HG02798 (cell line): ENCODE measurements around the gene PRSS8.
"Not testable (repeated sequence)": the region's sequence is repeated elsewhere in the genome, so short reads cannot be mapped to it uniquely, and the experiment has no call there.

Experiments
- ATAC-seq: cut with Tn5 transposase; IDR thresholded peaks from one replicate; pipeline ENCODE4 v1.9.1; 2021; ENCODE audit warnings: mild to moderate bottlenecking; ENCODE audit not compliant: unreplicated experiment, poor library complexity

The PRSS8 gene

DNA sequence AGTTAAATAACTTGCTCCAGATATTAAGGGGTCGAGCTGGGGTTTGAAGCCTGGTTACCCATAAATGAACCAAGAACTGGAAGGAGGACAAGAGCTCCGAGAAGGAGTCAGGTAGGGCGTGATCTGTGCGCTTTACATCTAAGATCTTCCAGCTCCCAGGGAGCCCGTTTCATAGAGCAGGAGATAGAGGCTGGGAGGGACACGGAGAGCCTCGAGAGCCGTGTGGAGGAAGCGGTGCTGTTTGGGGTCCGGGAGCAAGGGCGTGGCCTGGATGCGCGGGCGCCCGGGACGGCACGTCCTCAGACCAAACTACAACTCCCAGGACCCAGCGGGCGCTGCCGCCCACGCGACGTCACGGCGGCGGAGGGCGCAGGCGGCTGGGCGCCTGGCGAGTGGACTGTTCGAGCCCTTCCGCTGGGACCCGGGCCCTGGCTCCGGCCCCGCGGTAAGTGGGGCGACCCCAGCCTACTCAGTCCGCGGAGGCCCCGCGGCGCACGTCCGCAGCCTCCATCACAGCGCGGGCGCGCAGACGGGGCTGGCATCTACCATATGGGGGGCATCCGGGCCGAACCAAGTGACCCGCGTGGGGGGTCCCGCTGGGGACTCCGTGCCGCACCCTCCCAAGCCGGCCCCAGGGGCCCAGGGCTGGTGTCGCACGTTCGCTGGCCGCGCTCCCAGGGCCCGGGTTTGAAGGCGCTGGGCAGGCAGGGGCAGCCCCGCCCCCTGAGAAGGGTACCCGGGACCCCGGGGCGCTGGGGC lies 27.3 kb downstream of the PRSS8 start, which contains the start of gene BCKDK:
Gene BCKDK, plus strand, starts transcription at position 352 of the 759 bp plus-strand sequence. CDS start 838 bp downstream, outside the sequence.
- ATAC-seq: peak; percentile 85

GRCh38 chr16:31107465-31107867 lies 28.1 kb downstream of the PRSS8 start:
- ATAC-seq: peak; percentile 63

DNA sequence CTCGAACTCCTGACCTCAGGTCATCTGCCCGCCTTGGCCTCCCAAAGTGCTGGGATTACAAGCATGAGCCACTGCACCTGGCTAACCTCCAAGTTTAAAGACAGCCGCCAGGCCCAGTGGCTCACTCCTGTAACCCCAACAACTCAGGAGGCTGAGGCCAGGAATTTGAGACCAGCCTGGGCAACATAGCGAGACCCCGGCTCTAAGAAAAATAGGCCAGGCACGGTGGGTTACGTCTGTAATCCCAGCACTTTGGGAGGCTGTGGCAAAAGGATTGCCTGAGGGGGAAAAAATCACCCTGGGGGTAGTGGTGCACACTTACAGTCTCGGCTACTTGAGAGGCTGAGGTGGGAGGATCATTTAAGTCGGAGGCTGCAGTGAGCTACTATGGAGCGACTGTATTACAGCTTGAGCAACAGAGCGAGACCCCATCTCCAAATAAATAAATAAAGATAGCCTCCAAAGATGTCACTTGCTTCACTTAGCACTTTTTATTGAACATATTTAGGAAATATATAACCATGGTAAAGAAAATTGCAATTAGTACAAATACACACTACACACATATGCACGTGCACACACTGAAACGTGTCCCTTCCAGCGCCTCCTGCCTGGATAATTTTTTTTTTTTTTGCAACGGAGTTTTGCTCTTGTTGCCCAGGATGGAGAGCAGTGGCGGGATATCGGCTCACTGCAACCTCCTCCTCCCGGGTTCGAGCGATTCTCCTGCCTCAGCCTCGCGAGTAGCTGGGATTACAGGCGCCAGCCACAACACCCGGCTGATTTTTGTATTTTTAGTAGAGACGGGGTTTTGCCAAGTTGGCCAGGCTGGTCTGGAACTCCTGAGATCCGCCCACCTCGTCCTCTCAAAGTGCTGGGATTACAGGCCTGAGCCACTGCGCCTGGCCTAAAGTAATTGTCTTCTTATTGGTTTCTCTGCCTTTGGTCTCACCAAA lies 28.7 kb downstream of the PRSS8 start:
- no peak for ATAC-seq

DNA sequence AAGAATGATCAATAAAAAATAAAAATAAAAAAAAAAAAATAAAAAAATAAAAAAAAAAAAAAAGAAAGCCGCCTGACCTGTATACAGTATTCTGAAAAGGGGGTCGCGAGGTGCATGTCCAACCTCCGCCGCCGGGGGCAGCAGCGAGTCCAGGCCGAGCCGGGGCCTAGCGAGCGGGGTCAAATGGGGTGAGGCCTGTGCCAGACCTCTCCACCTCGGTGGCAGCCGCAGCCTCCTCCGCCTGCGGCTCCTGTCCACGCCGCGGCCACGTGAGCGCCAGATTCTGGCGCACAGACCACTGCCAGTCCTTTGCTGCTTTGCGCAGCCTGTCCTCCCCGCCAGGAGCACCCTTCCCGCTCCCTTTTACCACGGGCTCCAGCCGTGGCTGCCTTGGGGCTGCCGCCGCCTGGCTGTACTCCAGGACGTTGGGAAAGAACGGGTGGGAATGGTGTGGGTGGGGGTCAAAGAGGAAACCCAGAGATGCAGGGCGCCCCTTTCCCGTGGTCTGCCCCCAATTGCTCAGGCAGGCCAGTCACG lies 29.8 kb downstream of the PRSS8 start:
- ATAC-seq: no peak

- ATAC-seq: not testable (repeated sequence)
Observed at GRCh38 chr16:31100876-31101641, 34.5 kb downstream of the PRSS8 start.

DNA sequence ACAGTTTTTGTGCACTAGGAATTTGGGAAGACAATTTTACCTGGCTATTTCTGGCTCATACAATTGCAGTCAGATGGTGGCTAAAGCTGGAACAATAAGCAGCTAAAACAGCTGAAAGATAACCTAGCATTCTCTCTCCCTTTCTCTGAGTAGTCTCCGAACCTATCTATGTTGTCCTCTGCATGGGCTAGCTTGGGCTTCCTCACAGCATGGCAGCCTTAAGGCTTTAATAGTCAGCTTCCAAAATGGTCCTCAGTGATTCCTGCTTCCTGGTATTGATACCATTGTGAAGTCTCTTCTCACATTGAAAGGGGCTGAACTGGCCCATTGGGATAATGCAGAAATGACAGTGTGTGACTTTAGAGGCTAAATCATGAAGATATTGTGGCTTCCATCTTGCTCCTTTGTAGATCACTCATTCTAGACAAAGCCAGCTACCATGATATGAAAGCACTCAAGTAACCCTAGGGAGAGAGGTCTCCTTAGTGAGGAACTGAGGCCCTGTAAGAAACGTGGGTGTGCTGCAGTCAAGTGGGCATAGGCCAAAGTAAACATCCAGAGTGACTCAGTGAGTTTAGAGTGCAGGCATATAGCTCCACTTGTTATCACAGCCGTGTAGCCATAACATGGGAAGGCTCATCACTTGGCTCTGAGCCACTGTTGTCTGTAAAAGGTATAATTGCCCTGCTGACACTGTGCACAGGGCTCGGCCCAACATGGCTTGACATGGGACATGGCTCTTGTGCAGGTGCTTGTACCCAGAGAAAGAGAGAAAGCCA lies 35.5 kb downstream of the PRSS8 start:
- no peak for ATAC-seq

DNA sequence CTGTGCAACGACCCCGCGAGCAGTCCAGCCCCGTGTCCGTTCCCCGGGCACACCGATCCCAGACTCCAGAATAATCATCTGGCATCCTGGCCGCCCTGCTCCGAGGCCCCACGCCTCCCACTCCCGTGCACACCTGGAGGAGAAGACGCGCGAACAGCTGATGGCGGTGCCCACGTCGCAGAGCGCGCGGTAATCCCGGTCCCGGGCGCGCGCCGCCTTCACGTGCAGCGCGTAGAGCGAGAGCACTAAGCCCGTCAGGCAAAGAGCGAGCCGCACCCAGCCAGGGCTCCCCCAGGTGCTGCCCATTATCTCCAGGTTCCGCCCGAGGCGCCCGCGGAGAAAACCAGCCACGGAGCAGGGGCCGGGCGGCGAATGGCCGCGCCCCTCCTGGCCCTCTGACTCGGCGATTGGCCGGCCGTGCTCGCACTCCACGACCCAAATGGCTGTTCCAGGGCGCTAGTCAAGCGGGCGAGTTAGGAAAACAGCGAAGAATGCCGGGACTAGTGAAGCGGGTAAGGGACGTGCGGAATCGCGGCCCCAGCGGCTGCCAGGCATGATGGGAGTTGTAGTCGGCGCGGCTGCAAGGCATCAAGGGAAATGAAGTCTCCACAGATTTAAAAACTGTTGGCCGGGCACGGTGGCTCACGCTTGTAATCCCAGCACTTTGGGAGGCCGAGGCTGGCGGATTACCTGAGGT lies 41.0 kb downstream of the PRSS8 start, which contains the start of gene VKORC1:
Gene VKORC1, minus strand, starts transcription at position 374 of the 697 bp plus-strand sequence. Its CDS starts 68 bp downstream, at position 306.
- peak; percentile 86 for ATAC-seq

- no peak for ATAC-seq
Observed at GRCh38 chr16:31094088-31094423, 41.5 kb downstream of the PRSS8 start.

- no peak for ATAC-seq
Observed at GRCh38 chr16:31093132-31093703, 42.3 kb downstream of the PRSS8 start.

GRCh38 chr16:31092330-31092729 lies 43.2 kb downstream of the PRSS8 start:
- ATAC-seq: no peak

- ATAC-seq: no peak
Observed at GRCh38 chr16:31090540-31090939, 45.0 kb downstream of the PRSS8 start.

DNA sequence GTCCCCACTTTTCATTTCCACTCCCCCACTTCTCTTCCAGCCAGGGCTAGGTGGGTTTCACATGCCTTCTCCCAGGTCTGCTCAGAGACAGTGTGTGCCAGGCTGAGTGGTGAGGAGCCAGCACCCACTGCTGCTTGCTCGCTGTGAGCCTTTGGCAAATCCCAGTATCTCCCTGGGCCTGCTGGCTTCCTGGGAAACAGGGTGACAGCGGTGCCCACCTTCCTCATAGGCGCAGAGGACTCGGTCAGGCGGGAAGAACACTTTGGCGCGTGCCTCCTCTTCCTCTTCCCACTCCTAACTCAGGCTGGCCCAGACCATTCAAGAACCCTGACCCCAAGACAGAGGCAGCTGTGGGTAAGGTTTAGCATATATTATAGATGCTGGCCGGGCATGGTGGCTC lies 46.3 kb downstream of the PRSS8 start:
- ATAC-seq: no peak

DNA sequence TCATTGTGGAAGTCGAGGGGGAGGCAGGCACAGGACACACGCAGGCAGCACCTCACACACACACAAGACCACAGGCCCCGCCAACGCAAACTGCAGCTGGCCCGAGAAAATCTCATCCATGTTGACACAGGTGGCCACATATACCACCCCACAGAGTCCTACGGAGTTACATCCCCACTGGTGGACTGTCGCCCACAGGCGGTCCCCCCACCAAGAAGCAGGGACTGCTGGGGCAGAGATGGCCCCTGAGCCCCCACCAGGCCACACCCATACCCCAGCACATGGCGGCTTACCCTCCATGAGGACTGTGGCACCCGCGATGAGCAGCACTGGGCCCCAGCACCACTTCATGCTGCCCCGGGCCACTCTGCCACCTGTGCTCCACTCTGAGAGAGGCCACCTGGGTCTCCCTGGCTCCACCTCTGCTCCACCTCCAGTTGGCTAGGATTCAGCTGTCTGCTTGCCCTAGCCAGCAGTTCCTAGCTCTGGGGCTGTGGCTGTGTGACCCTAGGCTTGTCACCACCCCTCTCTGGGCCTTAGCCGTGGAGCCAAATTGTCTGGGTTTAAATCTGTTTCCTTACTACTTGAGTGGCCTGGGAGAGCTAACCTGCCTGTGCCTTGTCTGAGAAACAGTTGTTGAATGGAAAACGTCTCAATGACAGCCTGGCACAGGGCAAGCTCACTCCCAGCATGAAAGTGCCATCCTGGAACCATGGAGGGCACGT lies 46.9 kb downstream of the PRSS8 start, which contains the start of gene PRSS53:
Gene PRSS53, minus strand, starts transcription at position 485 of the 725 bp plus-strand sequence. Its CDS starts 134 bp downstream, at position 351.
- ATAC-seq: no peak

- no peak for ATAC-seq
Observed at GRCh38 chr16:31087971-31088370, 47.6 kb downstream of the PRSS8 start.

DNA sequence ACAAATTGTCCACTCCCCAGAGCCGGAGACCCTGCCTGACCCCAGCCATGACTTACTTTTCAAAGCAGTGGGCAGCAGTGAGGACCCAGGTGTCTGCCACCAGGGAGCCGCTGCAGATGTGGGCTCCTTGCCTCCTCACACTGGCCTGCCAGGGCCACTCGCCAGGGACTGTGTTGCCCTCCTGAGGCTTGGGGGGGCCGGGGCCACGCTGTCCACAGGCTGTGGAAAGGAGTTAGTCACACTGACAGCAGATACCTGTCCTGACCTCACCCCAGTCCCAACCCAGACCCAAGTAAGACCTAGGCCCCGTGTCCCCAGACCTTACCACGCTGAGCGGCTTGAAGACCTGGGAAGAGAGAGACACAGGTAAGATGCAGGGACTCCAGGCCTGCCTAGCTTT lies 48.0 kb downstream of the PRSS8 start:
- no peak for ATAC-seq

- no peak for ATAC-seq
Observed at GRCh38 chr16:31086629-31086906, 49.0 kb downstream of the PRSS8 start.

GRCh38 chr16:31085873-31086628 lies 49.5 kb downstream of the PRSS8 start:
- no peak for ATAC-seq
